HG03575 (cell line): Measurements from ENCODE around the gene KDM5C.
A peak's percentile ranks its signal among the peaks of the same experiment; 100 is the strongest.
"Not testable (repeated sequence)": the region's sequence is repeated elsewhere in the genome, so short reads cannot be mapped to it uniquely, and the experiment has no call there.

Experiments used
- ATAC-seq: cut with Tn5 transposase; IDR thresholded peaks from one replicate; pipeline ENCODE4 v1.9.1; 2021; ENCODE audit not compliant: unreplicated experiment, insufficient number of reproducible peaks, low FRiP score; ENCODE audit errors: extremely low read depth

KDM5C gene

DNA sequence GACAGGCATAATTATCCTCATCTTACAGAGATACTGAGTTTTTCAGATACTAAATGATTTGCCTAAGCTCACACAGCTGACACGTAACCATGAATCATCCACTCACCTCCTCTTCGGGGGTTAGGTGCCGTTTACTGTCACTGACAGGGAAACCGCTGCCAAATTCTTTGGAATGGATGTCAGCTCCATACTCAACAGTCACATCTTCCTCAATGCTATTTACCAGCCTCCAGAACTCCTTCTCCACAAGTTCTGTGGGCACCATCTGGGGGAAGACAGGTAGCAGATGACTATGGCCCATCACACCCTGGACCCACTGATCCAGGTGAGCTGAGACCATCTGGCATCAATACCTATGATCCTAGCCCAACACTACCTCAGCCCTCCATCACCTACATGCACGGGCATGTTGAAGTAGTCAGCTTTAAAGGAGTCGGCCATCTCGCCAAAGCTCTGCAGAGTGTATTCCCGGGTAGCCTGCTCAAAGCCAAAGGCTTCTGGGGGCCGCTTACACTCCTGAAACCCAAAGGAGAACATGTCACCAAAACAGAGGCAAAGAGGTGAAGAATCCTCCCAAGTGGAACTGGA lies 13.5 kb downstream of the KDM5C start:
- ATAC-seq = no peak

DNA sequence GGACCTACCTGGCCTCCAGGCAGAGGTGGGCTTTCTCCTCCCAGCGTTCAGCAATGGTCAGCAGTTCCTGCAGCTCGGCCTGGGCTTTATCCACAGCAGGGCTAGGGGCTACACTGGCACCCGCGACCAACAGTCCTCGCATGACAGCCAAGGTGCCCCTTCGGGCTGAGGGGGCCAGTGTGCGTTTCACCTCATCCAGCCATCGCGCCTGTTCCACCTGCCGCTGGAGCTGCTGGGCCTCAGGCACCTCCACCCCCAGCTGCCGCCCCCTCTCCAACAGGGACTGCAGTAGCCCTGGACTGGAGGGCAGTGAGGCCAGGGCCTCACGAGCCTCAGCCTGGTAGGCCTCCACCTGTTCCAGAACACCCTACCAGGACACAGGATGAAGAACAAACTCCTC lies 28.3 kb downstream of the KDM5C start:
- ATAC-seq = no peak

DNA sequence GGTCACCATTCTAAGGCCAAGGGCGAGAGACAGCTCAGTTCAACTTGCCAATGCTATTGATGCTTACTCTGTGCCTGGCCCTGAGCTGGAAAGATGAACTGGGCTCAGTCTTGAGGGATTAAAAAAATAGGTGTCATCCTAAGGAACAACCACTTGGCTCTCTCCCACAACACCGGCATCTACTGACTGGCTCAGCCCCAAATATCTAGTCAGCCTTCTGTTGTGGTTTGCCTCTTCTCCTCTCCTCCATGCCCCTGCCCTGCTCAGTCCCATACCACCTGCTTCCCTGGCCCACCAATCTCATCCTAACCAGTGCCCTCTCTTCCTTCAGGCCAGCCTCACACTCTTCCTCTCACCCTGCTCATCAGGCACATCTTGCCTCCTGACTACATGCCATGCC lies 29.6 kb downstream of the KDM5C start:
- ATAC-seq = no peak

DNA sequence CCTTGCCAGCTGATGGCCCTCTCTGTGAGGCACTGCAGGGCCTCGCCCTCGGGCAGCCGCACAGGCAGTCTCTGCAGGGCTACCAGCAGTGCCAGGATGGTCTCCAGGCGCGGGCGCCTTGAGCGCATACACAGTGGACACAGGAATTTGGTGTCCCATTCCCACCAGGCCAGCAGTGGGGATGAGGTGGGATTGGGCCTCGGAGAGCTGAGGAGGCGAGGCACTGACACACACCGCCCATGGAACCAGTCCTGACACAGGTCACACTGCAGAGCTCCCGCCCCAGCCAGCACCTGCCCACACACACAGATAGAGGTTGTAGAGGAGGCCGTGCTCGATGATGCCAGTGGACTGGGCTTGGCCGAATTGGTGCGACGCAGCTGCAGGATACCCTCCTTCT lies 30.7 kb downstream of the KDM5C start:
- no peak for ATAC-seq

DNA sequence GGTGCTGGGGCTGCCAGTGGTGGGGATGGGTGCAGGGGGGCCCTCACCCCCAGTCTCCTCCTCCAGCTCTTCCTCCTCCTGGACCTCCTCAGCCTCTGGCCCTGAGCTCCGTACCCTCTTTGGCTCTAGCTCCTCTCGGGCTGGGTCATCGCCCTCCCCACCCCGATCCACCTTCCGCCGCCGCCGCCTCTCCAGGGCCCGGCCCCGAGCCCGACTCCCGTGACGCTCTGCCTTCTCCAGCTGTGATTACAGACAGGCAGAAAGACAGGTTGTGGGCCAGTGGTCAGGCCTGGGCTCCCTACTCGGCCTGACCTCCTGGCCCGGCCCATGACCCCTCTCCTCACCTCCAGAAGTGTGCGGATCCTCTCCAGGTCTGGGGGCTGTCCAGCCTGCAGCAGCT lies 31.9 kb downstream of the KDM5C start:
- no peak for ATAC-seq

DNA sequence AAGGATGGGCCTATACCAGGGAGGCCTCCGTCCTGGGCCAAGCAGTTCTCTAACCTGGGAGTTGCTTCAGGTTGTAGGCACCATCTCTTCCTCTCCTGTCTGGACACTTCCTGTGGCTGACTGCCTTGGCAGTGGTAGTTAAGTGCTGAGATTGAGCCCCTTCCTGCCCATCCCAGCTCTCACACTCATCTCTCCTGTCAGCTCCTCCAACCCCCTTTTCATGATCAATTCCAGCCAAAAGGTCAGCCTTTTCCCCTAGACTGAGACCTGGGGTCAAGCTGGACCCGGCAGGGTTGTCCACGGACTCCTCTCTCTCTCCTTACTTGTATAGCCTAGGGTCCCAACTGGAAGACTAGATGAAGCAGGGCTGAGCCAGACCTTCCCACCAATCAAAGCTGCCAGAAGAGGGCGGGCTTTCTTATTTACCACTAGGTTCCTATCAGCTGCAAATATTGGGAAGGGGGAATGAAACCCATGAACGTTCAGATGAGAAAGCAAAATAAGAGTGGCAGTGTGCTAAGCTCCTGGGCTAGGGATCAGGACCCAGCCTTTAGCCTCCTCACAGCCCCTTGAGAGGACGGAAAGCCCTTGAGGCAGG lies 34.5 kb downstream of the KDM5C start:
- no peak for ATAC-seq

DNA sequence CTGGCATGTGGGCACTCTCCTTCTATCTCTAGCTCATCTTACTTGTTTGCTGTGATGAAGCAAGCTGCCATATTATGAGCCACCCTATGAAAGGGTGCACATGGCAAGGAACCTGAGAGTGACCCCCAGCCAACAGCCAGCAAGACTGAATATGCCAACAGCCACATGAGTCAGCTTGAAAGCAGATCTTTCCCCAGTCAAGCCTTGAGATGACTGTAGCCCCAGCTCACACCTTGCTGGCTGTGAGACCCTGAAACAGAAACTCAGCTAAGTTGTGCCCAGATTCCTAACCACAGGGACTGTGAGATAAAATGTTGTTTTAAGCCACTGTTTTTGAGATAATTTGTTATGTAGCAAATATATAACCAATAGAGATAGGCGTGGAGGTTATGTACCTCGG lies 36.2 kb downstream of the KDM5C start:
- peak; percentile 67 for ATAC-seq

DNA sequence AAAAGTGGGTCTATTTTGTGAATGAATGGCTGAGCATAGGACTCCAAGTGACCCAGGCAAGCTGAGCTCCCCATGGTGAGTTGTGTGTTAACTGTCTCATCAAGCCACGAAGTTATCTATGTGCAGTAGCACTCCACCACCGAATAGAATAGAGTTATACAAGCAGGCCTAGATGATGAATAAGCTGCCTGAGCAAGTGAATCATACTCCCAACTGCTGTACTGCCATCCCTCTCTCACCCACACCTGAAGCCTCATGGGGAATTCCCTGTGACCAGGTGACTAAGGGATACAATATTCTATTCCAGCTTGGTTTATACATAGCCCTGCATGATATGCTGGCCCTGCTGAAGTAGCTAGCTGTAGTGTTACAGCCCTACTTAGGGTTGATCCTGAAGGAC lies 38.7 kb downstream of the KDM5C start:
- ATAC-seq = no peak

DNA sequence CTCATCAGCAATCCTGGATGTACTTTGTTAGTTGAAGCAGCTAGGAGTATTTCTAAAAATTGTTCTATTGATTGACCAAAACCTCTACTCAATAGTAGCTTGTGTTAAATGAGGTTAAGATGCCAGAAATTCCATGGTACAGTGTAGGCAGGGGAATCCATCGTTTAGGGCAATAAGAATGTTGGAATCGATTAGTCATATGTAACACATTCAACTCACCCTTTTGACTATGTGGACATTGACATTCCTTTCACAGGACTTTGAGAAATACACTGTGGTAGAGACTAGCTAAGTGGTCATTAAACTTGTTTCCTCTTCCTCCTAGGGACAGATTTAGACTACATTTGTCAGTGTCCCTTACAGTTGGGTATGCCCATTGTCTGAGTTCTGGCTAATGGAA lies 40.2 kb downstream of the KDM5C start:
- ATAC-seq = no peak

DNA sequence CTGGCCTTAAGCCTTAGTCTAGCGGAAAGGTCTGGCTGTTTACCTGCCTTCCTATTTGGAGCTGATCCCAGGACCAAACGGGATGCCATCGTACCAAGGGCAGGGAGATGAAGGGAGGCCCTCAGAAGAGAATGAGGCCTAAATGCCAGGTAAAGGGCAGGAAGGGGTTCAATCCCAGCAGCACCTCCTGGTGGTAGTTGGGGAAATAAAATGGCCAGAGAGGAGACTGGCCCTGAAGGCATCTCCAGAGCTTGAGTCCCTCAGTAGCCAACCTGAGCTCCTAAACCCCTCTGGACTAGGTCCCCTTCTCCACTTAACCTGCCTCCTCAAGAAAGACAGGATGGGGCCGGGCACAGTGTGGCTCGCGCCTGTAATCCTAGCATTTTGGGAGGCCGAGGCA lies 53.7 kb downstream of the KDM5C start:
- ATAC-seq = no peak

DNA sequence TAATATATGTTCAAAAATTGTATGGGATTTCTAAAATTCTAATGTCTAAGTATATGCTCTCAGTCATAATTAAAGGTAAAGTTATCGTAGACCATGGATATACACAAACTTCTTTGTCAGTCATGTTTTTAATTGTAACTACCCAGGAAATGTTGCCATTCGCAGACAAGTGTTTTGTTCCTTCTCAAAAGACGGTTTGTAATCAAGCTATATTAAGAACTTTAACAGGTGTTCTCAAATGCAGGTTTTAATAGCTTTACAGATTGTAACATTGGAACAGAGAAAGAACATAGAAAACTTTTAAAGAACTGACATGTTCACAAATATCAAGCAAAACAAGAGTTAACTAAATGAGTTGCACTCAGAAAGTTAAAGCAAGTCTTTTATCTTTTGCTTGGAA lies 58.9 kb downstream of the KDM5C start:
- ATAC-seq = no peak

DNA sequence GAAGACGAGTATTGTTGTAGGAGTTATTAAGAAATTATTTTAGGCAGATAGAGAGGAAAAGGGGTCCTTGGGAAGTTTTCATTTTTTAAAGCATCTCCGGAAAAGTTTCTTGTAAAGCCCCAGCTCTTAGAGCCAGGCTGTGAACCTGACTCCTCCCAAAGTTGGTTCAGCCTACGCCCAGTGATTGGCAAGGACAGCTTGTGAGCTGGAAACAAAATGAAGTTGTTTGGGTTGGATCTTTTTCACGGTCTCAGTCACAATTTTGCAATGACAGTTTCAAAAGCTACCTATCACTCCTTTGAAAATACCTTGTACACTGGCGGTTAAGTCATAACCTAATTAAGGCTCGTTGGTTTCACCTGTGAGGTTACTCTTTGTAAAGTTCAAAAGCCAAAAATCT lies 60.4 kb downstream of the KDM5C start:
- not testable (repeated sequence) for ATAC-seq

DNA sequence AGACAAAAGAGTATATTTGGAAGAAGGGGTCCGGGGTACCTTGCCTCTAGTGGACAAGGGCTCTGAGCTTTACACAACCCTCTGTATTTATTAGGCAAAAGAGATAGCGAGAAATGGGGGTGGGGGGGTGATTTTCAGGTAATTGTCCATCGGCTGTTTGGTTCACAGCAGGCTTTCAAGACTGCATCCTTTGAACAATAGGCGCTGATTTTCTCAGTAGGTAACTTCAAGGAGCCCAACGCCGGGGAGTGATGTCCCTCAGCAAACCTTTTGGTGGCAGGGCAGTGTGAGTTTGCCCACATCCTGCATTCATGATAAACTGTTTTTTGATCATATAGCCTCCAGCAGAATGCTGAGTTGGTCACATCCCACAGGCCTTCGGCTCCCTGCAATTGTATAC lies 61.6 kb downstream of the KDM5C start:
- no peak for ATAC-seq

DNA sequence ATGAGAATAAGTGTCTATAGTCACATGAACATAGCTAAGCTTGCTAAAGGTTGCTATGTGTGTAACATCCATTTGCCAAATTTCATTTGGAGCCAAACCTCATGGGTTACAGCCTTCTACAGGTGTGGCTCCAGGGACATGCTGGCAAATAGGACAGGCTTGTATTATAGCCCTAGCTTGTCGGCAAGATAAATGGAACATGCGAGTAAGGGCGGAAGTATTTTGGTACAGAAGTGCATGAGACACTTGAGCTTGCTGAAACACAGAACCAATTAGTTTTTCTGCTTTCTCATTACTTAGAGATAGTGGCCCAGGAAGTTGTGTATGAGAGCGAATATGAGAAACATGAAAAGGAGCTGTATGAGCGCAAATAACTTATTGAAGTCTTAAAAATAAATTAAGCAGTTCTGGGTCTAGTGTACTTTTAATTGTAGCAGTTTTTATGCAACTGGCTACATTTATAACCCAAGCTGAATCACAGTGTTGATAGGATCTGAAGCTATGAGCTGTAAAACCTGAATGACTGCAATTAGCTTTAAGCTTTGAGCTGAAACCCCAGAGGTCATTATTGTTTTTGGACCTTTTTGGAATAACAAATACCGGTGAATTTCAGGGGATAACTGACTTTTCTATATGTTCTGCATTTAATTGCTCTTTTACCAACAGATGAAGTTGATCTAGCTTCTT lies 64.6 kb downstream of the KDM5C start:
- no peak for ATAC-seq

DNA sequence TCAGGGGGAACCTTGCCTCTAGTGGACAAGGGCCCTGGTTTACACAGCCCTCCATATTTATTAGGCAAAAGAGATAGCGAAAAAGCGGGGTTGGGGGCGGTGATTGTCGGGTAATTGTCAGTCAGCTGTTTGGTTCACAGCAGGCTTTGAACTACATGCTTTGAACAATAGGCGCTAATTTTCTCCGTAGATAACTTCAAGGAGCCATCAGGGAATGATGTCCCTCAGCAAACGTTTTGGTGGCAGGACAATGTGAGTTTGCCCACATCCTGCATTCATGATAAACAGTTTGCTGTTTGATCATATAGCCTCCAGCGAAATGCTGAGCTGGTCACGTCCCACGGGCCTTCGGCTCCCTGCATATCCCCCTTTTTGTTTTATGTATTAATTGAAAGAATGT lies 65.8 kb downstream of the KDM5C start:
- ATAC-seq = no peak

DNA sequence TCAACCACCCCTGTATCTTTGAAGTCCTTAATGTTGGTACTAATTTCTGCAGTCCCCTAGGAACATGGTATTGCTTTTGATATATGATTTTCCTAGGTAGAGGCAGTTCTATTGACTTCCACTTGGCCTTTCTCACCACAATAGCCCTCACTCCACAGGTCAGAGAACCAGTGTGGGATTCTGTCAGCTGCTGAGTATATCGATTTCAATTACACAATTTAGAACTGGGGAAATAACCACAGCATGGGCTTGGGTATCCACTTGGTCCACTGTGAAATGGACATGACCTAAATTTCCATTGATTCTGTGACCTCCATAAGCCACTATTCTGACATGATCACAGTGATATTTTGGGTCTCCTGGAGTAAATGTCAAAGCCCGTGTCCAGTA lies 68.8 kb downstream of the KDM5C start:
- no peak for ATAC-seq

DNA sequence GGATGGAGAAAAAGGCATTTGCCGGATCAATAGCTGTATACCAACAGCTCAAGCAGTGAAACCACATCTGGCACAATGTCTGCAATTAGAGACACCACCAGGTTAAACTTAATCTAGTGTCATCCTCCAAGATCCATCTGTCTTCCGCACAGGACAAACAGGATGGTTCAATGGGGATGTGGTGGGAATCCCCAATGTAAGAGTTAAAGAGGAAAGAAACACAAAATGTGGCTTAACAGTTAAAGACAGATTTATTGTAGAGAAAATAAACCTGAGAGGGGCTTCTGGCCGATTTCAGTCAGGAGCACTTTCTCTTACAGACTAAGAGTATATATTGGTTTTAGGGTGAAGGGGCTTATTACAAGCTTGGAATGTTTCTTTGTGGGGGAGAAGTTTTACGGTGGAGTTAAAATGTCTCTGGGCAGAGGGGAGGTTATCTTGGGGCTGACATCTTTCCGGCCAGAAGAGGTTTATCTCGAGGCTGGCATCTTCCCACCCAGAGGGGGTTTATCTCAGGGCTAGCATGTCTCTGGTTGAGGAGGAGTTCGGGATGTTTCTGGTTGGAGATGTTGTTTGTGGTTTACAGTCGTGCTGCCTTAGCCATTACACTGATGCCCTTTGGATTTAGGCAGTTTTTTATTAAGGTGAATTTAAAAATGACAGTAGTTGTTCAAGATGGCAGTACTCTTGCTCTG lies 69.3 kb downstream of the KDM5C start:
- ATAC-seq = no peak

DNA sequence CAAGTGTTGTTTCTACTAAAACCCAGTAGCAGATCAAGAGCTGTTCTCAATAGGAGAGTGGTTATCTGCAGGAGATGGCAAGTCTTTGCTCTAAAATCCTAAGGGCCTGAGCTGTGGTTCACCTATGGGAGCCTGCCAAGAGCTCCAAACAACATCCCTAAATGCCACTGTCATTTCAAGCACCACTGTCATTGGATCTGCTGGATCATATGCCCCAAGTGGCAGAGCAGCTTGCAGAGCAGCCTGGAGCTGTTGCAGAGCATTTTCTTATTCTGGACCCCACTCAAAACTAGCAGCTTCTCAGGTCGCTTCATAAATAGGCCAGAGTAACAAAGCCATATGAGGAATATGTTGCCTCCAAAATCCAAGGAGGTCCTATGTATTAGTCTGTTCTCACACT lies 71.4 kb downstream of the KDM5C start:
- ATAC-seq = no peak
